Natural killer cell (primary cell): ENCODE results near the gene C1orf87. TPM values are rescaled to one million over a fixed set of nuclear protein-coding genes. Genes with fewer than 3 reads are reported as not detected.

Experiments
- ATAC-seq, 3 donors: fragments of 150-1000 bp in 2 of 3; fragments of 200-7000 bp in 1 of 3; cut with Tn5 transposase; 1 replicate in 1 of 3; 2 replicates in 2 of 3; pipeline ENCODE4 v1.10.0; 2021; ENCODE audit warnings: mild to moderate bottlenecking in 2 of 3, moderate library complexity in 2 of 3
- DNase-seq, 2 donors: peaks; one replicate each; pipeline versions ENCODE4 v3.0.0 to v3.0.0-alpha.2; 2013 to 2021; ENCODE audit warnings: mixed read lengths in 1 of 2
- H3K27ac ChIP-seq: one replicate; pipeline ENCODE4 v1.5.1; 2013; ENCODE audit warnings: mild to moderate bottlenecking, low read length
- H3K27me3 ChIP-seq: one replicate; pipeline ENCODE4 v1.6.1; 2013; ENCODE audit warnings: low read length; ENCODE audit not compliant: control insufficient read depth, insufficient read depth
- H3K36me3 ChIP-seq: one replicate; pipeline ENCODE4 v1.6.1; 2013; ENCODE audit warnings: low read length; ENCODE audit not compliant: control insufficient read depth, insufficient read depth
- H3K4me1 ChIP-seq: one replicate; pipeline ENCODE4 v1.6.1; 2013; ENCODE audit warnings: low read length; ENCODE audit not compliant: control insufficient read depth, insufficient read depth
- H3K4me3 ChIP-seq: one replicate; pipeline ENCODE4 v1.5.1; 2013; ENCODE audit warnings: low read length
- H3K9me3 ChIP-seq: one replicate; pipeline ENCODE4 v1.6.1; 2013; ENCODE audit warnings: low read length; ENCODE audit not compliant: control insufficient read depth, insufficient read depth
- H3K27ac Mint-ChIP-seq, 2 donors: one replicate each; pipeline ENCODE4 v1.8.0; 2022; ENCODE audit warnings: mild to moderate bottlenecking in 2 of 2, mixed read lengths in 2 of 2, moderate library complexity in 1 of 2
- H3K27me3 Mint-ChIP-seq, 2 donors: one replicate each; pipeline ENCODE4 v1.8.0; 2022; ENCODE audit warnings: low read depth in 2 of 2, mixed read lengths in 2 of 2
- H3K36me3 Mint-ChIP-seq: one replicate; pipeline ENCODE4 v1.8.0; 2022; ENCODE audit warnings: mixed read lengths
- H3K4me1 Mint-ChIP-seq, 2 donors: one replicate each; pipeline ENCODE4 v1.8.0; 2022; ENCODE audit warnings: mixed read lengths in 2 of 2
- H3K4me3 Mint-ChIP-seq: one replicate; pipeline ENCODE4 v1.8.0; 2022; ENCODE audit warnings: mild to moderate bottlenecking, moderate library complexity, mixed read lengths
- H3K9me3 Mint-ChIP-seq, 2 donors: one replicate each; pipeline ENCODE4 v1.8.0; 2022; ENCODE audit warnings: mixed read lengths in 2 of 2
- CTCF ChIP-seq: fragments of 200-600 bp; IDR thresholded peaks from one replicate; pipeline ENCODE4 v1.8.0; 2022; ENCODE audit warnings: antibody characterized with exemption
- WGBS: methylation state at CpG from one replicate; pipeline ENCODE4 v1.1.7; 2013; ENCODE audit warnings: missing lambda C conversion rate; ENCODE audit not compliant: insufficient coverage; 5-methylcytosine and 5-hydroxymethylcytosine counted together
- intact Hi-C: fragments of 100-400 bp; cut with micrococcal nuclease; formaldehyde crosslinking; loops from one replicate; pipeline ENCODE4 v1.14.2; 2022
- total RNA-seq, 4 donors: library from RNA; stranded (reverse); fragments of 120-200 nt in 1 of 4; gene quantifications; one replicate each; pipeline versions ENCODE4 v1.2.3 to v1.2.4, GENCODE V29; 2013 to 2022

Gene C1orf87
- total RNA-seq, 3 donors from 2014 or later (not counting 1 experiment from before 2014, with no cell fraction given), result not detected

- 90% methylated on average over 3 of the region's 3 CpGs for WGBS
- no peak for TF ChIP-seq CTCF
- Mint-ChIP-seq H3K4me3 (no peak overlapping the region), H3K27me3 (peaks cover 0 to 5% of the 10 kb centered on the region in 2 donors), H3K27ac (no peak overlapping the region), H3K4me1 (no peaks in the 10 kb centered on the region), H3K9me3 (no peaks in the 10 kb centered on the region), H3K36me3 (no peaks in the 10 kb centered on the region)
- H3K36me3 ChIP-seq, result no peaks in the 10 kb centered on the region
- no peaks in the 10 kb centered on the region for H3K4me1 ChIP-seq
- no peak overlapping the region for H3K4me3 ChIP-seq
- DNase-seq (no peak), ATAC-seq (no peak)
- intact Hi-C loops, result no loop called here
- H3K27me3 ChIP-seq, result no peaks in the 10 kb centered on the region
- no peaks in the 10 kb centered on the region for H3K9me3 ChIP-seq
- no peak overlapping the region for H3K27ac ChIP-seq
These were observed 42.4 kb downstream of the C1orf87 start for GRCh38 chr1:60031146-60031545.

DNA sequence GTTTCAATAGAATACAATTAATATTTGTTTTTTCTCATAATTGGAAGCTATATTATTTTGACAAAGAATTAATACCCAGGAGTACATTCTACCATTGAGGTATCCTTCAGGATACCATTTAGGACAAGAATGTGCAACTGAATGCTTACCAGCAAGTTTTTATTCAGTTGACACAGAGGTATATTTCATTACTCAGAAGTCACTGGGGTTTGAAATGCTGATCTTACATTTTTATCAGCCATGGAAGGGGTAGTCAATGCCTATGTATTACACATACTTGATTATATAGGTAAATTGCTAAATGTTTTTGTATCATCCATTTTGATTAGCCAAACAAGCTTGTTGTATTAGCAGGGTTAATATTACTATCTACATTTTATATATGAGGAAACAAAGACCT is 48.0 kb downstream of the C1orf87 start:
- Mint-ChIP-seq H3K27me3 (peaks cover 5 to 12% of the 10 kb centered on the region in 2 donors), H3K4me1 (no peaks in the 10 kb centered on the region)

DNA sequence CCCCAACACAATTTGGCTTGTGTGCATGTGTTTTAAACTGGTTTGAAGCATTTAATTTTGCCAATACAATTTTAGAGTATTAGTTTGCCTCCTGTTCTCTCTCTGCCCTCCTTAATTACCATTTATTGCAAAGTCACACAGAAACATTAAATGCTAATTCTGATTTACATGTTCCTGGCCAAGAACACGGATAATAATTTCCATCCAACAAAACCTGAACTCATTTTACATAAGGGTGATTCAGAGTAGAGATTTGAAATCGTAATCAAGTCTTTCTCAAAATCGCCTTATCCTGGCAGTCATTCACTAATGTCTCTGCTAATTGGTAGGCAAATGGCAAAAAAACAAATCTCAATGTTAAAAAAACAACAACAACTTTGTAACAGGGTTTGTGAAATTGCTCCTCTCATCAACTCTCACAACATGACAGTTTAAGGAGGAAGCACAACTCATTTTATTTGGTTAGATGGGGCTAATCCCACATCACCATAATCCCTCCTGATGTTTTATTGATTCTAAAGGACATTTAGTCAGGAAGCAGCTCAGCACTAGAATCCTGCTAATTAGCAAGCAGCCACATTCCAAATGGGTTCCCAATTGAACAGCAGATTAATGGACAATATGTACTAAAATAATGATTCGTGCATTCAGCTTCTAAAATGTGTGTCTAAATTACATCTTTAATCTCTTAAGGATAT is 55.9 kb downstream of the C1orf87 start:
- H3K4me1 Mint-ChIP-seq, result no peaks in the 10 kb centered on the region
- 73% methylated on average over 2 of the region's 4 CpGs for WGBS
- ATAC-seq, result no peak

More for the DNA sequence above, 48.0 kb downstream of the C1orf87 start:
- Mint-ChIP-seq H3K4me3 (no peak overlapping the region), H3K36me3 (no peaks in the 10 kb centered on the region), H3K9me3 (peaks cover 0 to 2% of the 10 kb centered on the region in 2 donors), H3K27ac (no peak overlapping the region)
- intact Hi-C loops, result no loop called here
- no peaks in the 10 kb centered on the region for H3K9me3 ChIP-seq
- DNase-seq (no peak), ATAC-seq (no peak)
- no peak overlapping the region for H3K4me3 ChIP-seq
- H3K4me1 ChIP-seq, result no peaks in the 10 kb centered on the region
- H3K27ac ChIP-seq, result no peak overlapping the region
- TF ChIP-seq CTCF, result no peak
- no peaks in the 10 kb centered on the region for H3K27me3 ChIP-seq
- no peaks in the 10 kb centered on the region for H3K36me3 ChIP-seq

More for the DNA sequence above, 55.9 kb downstream of the C1orf87 start:
- no peaks in the 10 kb centered on the region for H3K36me3 ChIP-seq
- no peaks in the 10 kb centered on the region for H3K36me3 Mint-ChIP-seq
- TF ChIP-seq CTCF, result no peak
- H3K4me3 Mint-ChIP-seq, result no peak overlapping the region
- peaks cover 0 to 4% of the 10 kb centered on the region in 2 donors for H3K9me3 Mint-ChIP-seq
- intact Hi-C loops, result no loop called here
- peaks cover 2 to 6% of the 10 kb centered on the region in 2 donors for H3K27me3 Mint-ChIP-seq
- no peaks in the 10 kb centered on the region for H3K27me3 ChIP-seq
- H3K27ac ChIP-seq, result no peak overlapping the region
- H3K4me1 ChIP-seq, result no peaks in the 10 kb centered on the region
- no peak overlapping the region for H3K4me3 ChIP-seq
- no peaks in the 10 kb centered on the region for H3K9me3 ChIP-seq
- no peak for DNase-seq
- no peak overlapping the region for H3K27ac Mint-ChIP-seq
